Astrocyte (in vitro differentiated cells and primary cell): ENCODE results near the gene RABL2A.
"Not testable (repeated sequence)": the region's sequence is repeated elsewhere in the genome, so short reads cannot be mapped to it uniquely, and the experiment has no call there.

Experiments
- EZH2 ChIP-seq: IDR thresholded peaks from 2 replicates; pipeline ENCODE4 v1.6.1; 2012; ENCODE audit warnings: mild to moderate bottlenecking, low read length, inconsistent platforms; ENCODE audit not compliant: insufficient read depth
- TF ChIP-seq, protein P1 (sequence below): IDR thresholded peaks from 2 replicates; pipeline ENCODE4 v1.5.1; 2011; ENCODE audit warnings: low read depth, mild to moderate bottlenecking, inconsistent platforms, low read length, moderate library complexity; ENCODE audit not compliant: insufficient read depth

DNA sequence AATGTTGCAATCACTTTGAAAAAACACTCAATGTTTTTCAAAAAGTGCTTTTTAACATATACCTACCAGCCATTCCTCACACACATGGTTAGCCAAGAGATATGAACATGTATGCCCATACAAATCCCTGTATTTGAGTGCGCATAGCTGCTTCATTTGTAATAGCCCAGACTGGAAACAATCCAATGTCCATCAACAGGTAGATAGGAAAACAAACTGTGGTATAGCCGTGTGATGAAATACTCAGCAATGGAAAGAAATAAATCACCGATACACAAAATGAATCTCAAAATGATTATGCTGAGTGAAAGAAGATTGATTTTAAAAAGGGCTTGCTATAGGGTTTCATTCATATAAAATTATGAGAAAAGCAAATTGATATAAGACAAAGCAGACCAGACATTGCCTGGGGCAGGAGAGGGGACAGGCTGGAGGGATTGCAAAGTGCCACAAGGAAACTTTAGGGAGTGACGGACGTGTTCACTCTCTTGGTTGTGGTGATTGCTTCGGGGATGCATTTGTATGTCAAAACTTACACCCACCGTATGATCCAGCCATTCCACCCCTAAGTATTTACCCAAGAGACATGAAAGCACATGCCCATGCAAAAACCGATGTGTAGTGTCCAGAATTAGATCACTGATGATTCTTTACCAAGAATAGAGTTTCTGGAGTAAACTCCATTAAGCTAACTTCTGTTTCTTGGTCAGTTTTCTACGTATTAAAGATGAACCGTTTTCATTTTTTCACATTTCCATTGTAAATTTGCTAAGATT is 36.4 kb downstream of the RABL2A start:
- TF ChIP-seq, protein P1, sequence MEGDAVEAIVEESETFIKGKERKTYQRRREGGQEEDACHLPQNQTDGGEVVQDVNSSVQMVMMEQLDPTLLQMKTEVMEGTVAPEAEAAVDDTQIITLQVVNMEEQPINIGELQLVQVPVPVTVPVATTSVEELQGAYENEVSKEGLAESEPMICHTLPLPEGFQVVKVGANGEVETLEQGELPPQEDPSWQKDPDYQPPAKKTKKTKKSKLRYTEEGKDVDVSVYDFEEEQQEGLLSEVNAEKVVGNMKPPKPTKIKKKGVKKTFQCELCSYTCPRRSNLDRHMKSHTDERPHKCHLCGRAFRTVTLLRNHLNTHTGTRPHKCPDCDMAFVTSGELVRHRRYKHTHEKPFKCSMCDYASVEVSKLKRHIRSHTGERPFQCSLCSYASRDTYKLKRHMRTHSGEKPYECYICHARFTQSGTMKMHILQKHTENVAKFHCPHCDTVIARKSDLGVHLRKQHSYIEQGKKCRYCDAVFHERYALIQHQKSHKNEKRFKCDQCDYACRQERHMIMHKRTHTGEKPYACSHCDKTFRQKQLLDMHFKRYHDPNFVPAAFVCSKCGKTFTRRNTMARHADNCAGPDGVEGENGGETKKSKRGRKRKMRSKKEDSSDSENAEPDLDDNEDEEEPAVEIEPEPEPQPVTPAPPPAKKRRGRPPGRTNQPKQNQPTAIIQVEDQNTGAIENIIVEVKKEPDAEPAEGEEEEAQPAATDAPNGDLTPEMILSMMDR = not testable (repeated sequence)
- not testable (repeated sequence) for TF ChIP-seq EZH2
